ENCODE measurements around the gene PCSK6.

DNA sequence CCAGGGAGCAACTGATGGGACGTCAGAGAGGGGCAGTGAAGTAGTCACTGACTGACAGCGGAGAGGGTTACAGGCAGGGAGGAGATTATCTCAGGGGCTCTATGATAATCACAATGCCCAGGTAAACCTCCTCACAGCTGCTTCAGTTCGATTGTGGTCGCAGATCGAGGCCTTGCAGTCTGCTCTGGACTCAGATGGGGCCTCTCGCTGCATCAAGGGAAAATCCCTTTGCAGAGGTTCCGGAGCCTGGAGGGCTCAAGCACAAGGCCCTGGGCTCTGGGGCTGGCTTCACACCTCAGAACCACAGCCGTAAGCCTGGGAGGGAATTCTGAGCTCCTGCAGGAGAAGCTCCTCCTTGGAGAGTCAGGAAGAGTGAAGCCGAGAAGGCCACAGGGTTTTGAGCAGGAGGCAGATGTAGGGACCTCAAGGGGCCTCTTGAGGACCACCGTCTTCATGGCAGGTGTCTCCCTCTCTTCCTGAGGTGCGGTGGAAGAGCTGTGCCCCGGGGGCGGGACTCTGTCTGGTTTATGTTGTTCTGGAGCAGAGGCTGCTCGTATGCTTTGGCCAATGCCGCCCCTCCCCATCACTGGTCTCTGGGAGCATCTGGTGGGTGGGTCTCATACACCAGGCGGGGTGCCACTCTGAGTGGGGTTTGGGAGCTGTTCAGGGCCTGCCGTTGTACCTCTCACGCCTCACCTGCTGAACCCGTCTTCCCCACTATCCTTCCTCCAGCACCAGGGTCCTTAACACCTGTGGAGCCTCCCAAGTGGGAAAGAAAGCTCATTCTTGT lies 175.0 kb downstream of the PCSK6 start:
- TF ChIP-seq CTCF (IDR thresholded peaks at IDR 0.05), result no peak
- no peak for TF ChIP-seq PRDM15 (CRISPR knock-in tag; IDR thresholded peaks at IDR 0.05)
- TF ChIP-seq, protein P1, sequence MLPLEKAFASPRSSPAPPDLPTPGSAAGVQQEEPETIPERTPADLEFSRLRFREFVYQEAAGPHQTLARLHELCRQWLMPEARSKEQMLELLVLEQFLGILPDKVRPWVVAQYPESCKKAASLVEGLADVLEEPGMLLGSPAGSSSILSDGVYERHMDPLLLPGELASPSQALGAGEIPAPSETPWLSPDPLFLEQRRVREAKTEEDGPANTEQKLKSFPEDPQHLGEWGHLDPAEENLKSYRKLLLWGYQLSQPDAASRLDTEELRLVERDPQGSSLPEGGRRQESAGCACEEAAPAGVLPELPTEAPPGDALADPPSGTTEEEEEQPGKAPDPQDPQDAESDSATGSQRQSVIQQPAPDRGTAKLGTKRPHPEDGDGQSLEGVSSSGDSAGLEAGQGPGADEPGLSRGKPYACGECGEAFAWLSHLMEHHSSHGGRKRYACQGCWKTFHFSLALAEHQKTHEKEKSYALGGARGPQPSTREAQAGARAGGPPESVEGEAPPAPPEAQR (CRISPR knock-in tag; IDR thresholded peaks at IDR 0.05), result no peak
- TF ChIP-seq, protein P2, sequence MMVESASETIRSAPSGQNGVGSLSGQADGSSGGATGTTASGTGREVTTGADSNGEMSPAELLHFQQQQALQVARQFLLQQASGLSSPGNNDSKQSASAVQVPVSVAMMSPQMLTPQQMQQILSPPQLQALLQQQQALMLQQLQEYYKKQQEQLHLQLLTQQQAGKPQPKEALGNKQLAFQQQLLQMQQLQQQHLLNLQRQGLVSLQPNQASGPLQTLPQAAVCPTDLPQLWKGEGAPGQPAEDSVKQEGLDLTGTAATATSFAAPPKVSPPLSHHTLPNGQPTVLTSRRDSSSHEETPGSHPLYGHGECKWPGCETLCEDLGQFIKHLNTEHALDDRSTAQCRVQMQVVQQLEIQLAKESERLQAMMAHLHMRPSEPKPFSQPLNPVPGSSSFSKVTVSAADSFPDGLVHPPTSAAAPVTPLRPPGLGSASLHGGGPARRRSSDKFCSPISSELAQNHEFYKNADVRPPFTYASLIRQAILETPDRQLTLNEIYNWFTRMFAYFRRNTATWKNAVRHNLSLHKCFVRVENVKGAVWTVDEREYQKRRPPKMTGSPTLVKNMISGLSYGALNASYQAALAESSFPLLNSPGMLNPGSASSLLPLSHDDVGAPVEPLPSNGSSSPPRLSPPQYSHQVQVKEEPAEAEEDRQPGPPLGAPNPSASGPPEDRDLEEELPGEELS (CRISPR knock-in tag; IDR thresholded peaks at IDR 0.05), result no peak
- TF ChIP-seq ZNF317 (CRISPR knock-in tag; IDR thresholded peaks at IDR 0.05; ENCODE audit: borderline replicate concordance, low read depth), result no peak
- no peak for TF ChIP-seq ZNF121 (CRISPR knock-in tag; IDR thresholded peaks at IDR 0.05)
- TF ChIP-seq, protein P3, sequence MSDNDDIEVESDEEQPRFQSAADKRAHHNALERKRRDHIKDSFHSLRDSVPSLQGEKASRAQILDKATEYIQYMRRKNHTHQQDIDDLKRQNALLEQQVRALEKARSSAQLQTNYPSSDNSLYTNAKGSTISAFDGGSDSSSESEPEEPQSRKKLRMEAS (CRISPR knock-in tag; IDR thresholded peaks at IDR 0.05), result no peak
